HEK293T (cell line): Measurements from ENCODE around the gene AIF1.

Experiments
- ARNT ChIP-seq: fragments of 450-650 bp; IDR thresholded peaks from 2 replicates; pipeline ENCODE4 v1.6.1; 2017; ENCODE audit warnings: mild to moderate bottlenecking
- BHLHE40 ChIP-seq: fragments of 450-650 bp; IDR thresholded peaks from 2 replicates; pipeline ENCODE4 v1.6.1; 2016; ENCODE audit warnings: mild to moderate bottlenecking, moderate library complexity, borderline replicate concordance
- CTBP1 ChIP-seq: fragments of 450-650 bp; IDR thresholded peaks from 2 replicates; pipeline ENCODE4 v1.6.1; 2016; ENCODE audit warnings: borderline replicate concordance
- ELF4 ChIP-seq: fragments of 450-650 bp; IDR thresholded peaks from 2 replicates; pipeline ENCODE4 v1.6.1; 2017; ENCODE audit warnings: antibody characterized with exemption
- FOXK2 ChIP-seq: fragments of 450-650 bp; IDR thresholded peaks from 2 replicates; pipeline ENCODE4 v1.6.1; 2016; ENCODE audit warnings: mild to moderate bottlenecking
- FOXM1 ChIP-seq: fragments of 450-650 bp; IDR thresholded peaks from 2 replicates; pipeline ENCODE4 v1.6.1; 2017; ENCODE audit warnings: mild to moderate bottlenecking, borderline replicate concordance
- L3MBTL2 ChIP-seq: fragments of 450-650 bp; conservative IDR thresholded peaks from 2 replicates; pipeline ENCODE4 v1.6.1; 2016; ENCODE audit warnings: mild to moderate bottlenecking
- PKNOX1 ChIP-seq: fragments of 450-650 bp; IDR thresholded peaks from 2 replicates; pipeline ENCODE4 v1.6.1; 2016
- SP1 ChIP-seq: fragments of 450-650 bp; IDR thresholded peaks from 2 replicates; pipeline ENCODE4 v1.6.1; 2017
- SUZ12 ChIP-seq: fragments of 450-650 bp; IDR thresholded peaks from 2 replicates; pipeline ENCODE4 v1.6.1; 2016; ENCODE audit warnings: mild to moderate bottlenecking
- TARDBP ChIP-seq: fragments of 450-650 bp; IDR thresholded peaks from 2 replicates; pipeline ENCODE4 v1.6.1; 2016

DNA sequence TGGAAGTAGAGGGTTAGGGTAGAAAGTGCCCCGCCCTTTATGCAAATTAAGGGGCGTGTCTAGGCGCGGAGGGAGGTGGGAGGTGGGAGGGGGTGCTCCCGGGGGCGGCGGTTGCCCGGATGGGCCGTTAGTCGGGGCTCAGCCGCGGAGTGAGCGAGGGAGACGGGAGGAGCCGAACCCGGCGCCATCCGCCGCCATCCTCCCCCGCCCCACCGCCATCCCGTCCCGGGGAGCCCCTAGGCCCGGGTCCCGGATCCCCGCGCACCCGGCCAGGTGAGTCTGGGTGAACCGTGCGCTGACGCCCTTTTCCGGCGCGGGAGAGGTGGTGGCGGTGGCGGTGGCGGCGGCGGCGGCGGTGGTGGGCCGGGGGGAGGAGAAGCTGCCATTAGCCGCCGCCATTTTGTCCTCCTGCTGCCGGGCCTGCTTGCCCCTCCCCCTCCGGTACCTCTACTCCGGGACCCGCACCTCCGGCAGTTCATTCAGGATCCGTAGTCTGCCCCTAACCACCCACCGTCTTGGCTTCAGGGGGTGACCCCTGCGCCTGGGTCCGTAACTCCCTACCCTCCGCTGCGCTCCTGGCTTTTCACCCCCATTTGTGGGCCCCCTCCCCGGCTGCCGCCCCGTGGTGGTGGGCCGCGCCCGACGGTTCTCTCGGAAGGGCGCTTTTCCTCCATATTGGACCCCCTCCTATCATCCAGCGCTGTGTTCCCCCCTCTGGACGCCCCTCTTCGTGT is 5.7 kb downstream of the AIF1 start, which contains the start of gene PRRC2A:
- no peak for TF ChIP-seq CTBP1
- TF ChIP-seq L3MBTL2: no peak
- no peak for TF ChIP-seq PKNOX1
- TF ChIP-seq BHLHE40: no peak
- TF ChIP-seq TARDBP: no peak
- TF ChIP-seq ARNT: no peak
- TF ChIP-seq FOXK2: no peak
- no peak for TF ChIP-seq FOXM1
- TF ChIP-seq SUZ12: no peak
- TF ChIP-seq ELF4: no peak; the same call in 1 of the 2 replicates
- TF ChIP-seq SP1: no peak
